ENCODE measurements around the gene CDH23.
"Not testable (repeated sequence)": the region's sequence is repeated elsewhere in the genome, so short reads cannot be mapped to it uniquely, and the experiment has no call there.

CDH23 gene

DNA sequence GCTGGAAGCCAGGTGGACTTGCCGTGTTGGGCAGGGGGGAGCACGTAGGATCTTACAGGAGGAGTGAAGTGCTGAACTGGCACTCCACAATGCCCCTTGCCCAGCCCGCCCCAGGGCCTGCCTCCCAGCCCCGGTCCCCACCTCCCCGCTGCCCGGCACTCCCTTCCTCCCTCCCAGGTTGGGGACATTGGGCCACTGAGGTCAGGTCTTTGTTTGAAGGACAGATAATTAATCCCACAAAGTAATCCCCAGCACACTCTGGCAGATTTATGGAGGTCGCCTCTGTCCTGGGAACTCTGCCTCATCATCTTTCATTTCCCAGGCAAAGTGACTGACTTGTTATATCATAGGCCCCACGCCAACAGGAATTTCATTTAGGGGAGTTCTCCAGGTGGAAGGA is 200.0 kb downstream of the CDH23 start:
- Histone ChIP-seq H3K36me3 (no peaks in the 10 kb centered on the region), H3K4me1 (ENCODE audit: control insufficient read depth in 1 of 2, insufficient read depth in 1 of 2, low read depth in 1 of 2, low read length in 1 of 2) (peaks cover 13 to 18% of the 10 kb centered on the region in 2 experiments), H3K4me3 (ENCODE audit: low read depth in 1 of 2, low read length in 1 of 2) (no peak overlapping the region), H3K27me3 (no peaks in the 10 kb centered on the region), H3K27ac (no peak overlapping the region), H3K9me3 (no peaks in the 10 kb centered on the region)
- TF ChIP-seq, protein P1, sequence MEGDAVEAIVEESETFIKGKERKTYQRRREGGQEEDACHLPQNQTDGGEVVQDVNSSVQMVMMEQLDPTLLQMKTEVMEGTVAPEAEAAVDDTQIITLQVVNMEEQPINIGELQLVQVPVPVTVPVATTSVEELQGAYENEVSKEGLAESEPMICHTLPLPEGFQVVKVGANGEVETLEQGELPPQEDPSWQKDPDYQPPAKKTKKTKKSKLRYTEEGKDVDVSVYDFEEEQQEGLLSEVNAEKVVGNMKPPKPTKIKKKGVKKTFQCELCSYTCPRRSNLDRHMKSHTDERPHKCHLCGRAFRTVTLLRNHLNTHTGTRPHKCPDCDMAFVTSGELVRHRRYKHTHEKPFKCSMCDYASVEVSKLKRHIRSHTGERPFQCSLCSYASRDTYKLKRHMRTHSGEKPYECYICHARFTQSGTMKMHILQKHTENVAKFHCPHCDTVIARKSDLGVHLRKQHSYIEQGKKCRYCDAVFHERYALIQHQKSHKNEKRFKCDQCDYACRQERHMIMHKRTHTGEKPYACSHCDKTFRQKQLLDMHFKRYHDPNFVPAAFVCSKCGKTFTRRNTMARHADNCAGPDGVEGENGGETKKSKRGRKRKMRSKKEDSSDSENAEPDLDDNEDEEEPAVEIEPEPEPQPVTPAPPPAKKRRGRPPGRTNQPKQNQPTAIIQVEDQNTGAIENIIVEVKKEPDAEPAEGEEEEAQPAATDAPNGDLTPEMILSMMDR (IDR thresholded peaks at IDR 0.05), result no peak

DNA sequence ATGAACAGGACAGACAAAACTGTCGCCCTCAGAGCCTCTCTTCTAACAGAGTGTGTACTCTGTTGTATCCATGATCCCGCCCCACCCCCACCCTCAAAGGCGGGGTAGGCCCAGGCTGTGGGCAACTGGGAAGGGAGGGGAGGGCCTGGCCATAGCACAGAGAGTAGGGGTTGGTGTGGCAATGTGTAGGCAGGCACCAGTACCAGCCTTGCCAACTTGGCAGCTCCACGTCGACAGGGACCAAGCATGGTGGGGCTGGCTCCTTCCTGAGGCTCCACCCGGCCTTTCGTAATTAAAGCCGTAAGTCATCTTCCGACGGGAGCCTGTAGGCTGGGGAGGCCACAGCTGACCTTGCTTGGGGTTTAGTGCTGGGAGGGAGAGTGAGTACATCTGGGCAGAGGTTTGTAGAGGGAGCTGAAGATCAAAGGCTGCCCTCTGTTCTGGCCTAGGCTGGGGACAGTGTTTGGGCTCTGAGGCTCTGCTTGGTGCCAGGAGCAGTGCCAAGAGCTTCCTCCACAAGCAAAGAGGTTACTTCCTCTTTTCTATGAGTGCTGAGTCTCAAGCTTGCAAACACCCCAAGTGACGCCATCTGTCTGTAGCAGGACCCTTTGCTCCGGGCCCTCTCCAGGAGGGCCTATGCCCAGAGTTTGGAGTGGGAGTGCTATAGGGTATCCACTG is 201.2 kb downstream of the CDH23 start:
- Histone ChIP-seq H3K4me3 (ENCODE audit: low read depth in 1 of 2, low read length in 1 of 2) (peak overlapping the region in 1 of 2 experiments; percentile 35), H3K27me3 (no peaks in the 10 kb centered on the region), H3K36me3 (no peaks in the 10 kb centered on the region), H3K9me3 (no peaks in the 10 kb centered on the region), H3K4me1 (ENCODE audit: control insufficient read depth in 1 of 2, insufficient read depth in 1 of 2, low read depth in 1 of 2, low read length in 1 of 2) (peaks cover 13 to 18% of the 10 kb centered on the region in 2 experiments), H3K27ac (peak overlapping the region; percentile 91)
- TF ChIP-seq, protein P1 (IDR thresholded peaks at IDR 0.05), result no peak

DNA sequence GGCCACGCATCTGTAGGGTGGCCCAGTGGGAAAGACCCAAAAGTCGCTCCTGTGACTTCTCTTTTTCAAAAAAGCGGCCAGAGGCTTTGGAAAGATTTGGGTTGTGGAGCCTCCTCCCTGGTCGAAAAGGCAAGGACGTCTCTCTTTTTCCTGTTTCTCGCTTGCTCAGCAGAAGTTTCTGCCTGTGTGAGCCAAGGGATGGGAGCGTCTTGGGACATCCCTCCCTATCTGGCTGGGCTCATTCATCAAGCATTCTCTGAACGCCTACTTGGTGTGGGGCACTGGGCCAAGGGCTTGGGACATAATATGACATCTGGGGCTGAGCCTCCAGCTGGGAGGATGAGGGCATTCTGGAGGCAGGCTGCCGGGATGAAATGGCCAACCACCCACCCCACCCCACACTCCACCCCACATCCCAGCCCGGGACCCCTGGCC is 201.9 kb downstream of the CDH23 start:
- H3K4me3 ChIP-seq (ENCODE audit: low read depth in 1 of 2, low read length in 1 of 2), result peak overlapping the region in 1 of 2 experiments; percentile 35
- H3K36me3 ChIP-seq, result no peaks in the 10 kb centered on the region
- peaks cover 13 to 18% of the 10 kb centered on the region in 2 experiments for H3K4me1 ChIP-seq (ENCODE audit: control insufficient read depth in 1 of 2, insufficient read depth in 1 of 2, low read depth in 1 of 2, low read length in 1 of 2)
- H3K27ac ChIP-seq, result peak overlapping the region; percentile 91
- no peaks in the 10 kb centered on the region for H3K9me3 ChIP-seq
- TF ChIP-seq, protein P1 (IDR thresholded peaks at IDR 0.05), result no peak
- H3K27me3 ChIP-seq, result no peaks in the 10 kb centered on the region

DNA sequence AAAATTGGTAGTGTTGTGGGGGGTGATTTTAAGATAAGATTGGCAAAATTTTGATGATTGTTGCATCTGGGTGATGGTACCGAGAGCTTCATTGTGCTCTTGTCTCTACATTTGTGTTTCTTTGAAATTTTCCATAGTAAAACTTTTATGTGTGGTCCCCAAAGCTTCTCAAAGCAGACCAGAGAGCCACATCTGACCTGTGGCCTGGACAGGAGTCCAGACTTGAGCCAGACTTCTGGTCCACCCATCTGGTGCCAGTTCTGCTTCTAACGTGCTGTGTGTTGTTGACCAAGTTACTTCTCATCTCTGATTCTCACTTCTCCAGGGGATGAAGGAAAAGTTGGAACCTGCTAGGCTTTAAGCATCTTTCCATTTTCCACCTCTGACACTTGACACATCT is 202.8 kb downstream of the CDH23 start:
- Histone ChIP-seq H3K4me3 (ENCODE audit: low read depth in 1 of 2, low read length in 1 of 2) (no peak overlapping the region), H3K27ac (no peak overlapping the region)
- TF ChIP-seq, protein P1 (IDR thresholded peaks at IDR 0.05), result no peak

DNA sequence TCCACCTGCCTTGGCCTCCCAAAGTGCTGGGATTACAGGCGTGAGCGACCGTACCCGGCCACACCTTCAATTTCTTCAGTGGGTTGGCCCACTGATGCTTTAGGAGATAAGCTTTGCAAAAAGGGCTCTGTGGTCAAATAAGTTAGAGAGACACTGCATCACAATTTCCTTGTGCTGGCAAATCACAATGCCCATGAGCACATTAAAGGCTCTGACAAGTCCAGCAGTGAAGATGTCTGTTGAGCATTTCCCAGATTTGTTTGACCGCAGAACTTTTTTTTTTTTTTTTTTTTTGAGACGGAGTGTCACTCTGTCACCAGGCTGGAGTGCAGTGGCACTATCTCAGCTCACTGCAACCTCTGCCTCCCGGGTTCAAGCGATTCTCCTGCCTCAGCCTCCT is 203.5 kb downstream of the CDH23 start:
- H3K36me3 ChIP-seq; H3K4me3 ChIP-seq (ENCODE audit: low read depth in 1 of 2, low read length in 1 of 2); H3K27me3 ChIP-seq; H3K27ac ChIP-seq; H3K9me3 ChIP-seq: not testable (repeated sequence)
- H3K4me1 ChIP-seq (ENCODE audit: control insufficient read depth in 1 of 2, insufficient read depth in 1 of 2, low read depth in 1 of 2, low read length in 1 of 2), result peaks cover 13 to 18% of the 10 kb centered on the region in 2 experiments

More for the DNA sequence above, 202.8 kb downstream of the CDH23 start:
- Histone ChIP-seq H3K27me3 (no peaks in the 10 kb centered on the region), H3K36me3 (no peaks in the 10 kb centered on the region), H3K4me1 (ENCODE audit: control insufficient read depth in 1 of 2, insufficient read depth in 1 of 2, low read depth in 1 of 2, low read length in 1 of 2) (peaks cover 13 to 18% of the 10 kb centered on the region in 2 experiments), H3K9me3 (no peaks in the 10 kb centered on the region)

DNA sequence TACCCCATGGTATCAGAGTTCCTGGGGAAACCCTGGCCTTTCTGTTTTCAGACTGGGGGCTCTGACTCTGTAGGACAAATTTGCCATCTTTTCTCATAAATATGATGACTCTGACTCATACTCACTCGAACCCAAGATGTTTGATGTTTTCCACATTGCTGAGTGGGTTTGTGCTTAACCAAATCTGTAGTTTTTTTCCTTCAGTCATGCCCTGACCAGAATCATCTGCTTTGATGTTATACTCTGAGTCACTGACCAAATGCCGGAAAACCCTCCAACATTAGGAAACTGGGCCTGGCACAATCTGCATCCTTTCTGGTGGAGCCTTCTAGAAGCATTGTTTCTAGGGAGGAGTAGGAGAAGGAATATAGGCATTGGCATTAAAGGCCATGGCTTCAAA is 204.1 kb downstream of the CDH23 start:
- H3K27ac ChIP-seq, result no peak overlapping the region
- TF ChIP-seq, protein P1 (IDR thresholded peaks at IDR 0.05), result no peak

More for the DNA sequence above, 204.1 kb downstream of the CDH23 start:
- Histone ChIP-seq H3K27me3 (no peaks in the 10 kb centered on the region), H3K4me3 (ENCODE audit: low read depth in 1 of 2, low read length in 1 of 2) (no peak overlapping the region), H3K4me1 (ENCODE audit: control insufficient read depth in 1 of 2, insufficient read depth in 1 of 2, low read depth in 1 of 2, low read length in 1 of 2) (peaks cover 13 to 18% of the 10 kb centered on the region in 2 experiments), H3K9me3 (no peaks in the 10 kb centered on the region), H3K36me3 (no peaks in the 10 kb centered on the region)

Measured in neutrophil (primary cell).